Neural progenitor cell (in vitro differentiated cells): Measurements from ENCODE around the gene MSI2.

Experiments used
- CTCF ChIP-seq: fragments of 200-600 bp; sonication (generic); IDR thresholded peaks from 2 replicates; pipeline ENCODE4 v1.5.1; 2017; ENCODE audit warnings: antibody characterized with exemption, mild to moderate bottlenecking
- EZH2 ChIP-seq: fragments of 200-600 bp; sonication (generic); IDR thresholded peaks from 2 replicates; pipeline ENCODE4 v1.6.1; 2017; ENCODE audit warnings: antibody characterized with exemption, mild to moderate bottlenecking, moderate library complexity
- EZH2phosphoT487 ChIP-seq: fragments of 200-600 bp; sonication (generic); IDR thresholded peaks from 2 replicates; pipeline ENCODE4 v1.6.1; 2017; ENCODE audit warnings: antibody characterized with exemption

- TF ChIP-seq EZH2phosphoT487, result no peak
- TF ChIP-seq CTCF, result no peak
- no peak for TF ChIP-seq EZH2
Observed at GRCh38 chr17:57667461-57667923, 411.2 kb downstream of the MSI2 start.
